GM18507 (cell line): ENCODE results near the gene KLK8.

Source experiments
- DNase-seq: peaks from one replicate; pipeline ENCODE4 v3.0.0; 2011; ENCODE audit warnings: low read depth; ENCODE audit not compliant: insufficient read length; ENCODE audit errors: extremely low spot score
- FAIRE-seq: peaks from 2 replicates; lab custom pipeline; 2011; peaks lifted over from hg19 to GRCh38; lab: Jason Lieb, UNC

The KLK8 gene

DNA sequence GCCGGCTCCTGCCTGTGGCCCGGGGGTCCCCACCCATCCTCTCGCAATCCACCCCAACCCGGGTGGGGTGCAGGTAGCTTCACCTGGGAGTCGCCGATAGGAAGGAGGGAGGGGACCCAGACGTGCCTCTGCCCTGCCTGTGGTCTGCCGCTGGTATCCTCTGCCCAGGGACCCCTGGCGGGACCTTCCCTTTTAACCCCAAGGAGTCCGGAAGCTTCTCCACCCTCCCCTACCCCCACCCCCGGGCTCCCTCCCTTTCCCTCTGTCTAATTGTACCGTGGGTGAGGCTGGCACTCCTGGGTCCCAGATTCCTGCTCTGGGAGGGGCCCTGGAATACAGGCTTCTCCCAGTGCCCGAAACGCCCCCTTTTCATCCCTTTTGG, 18.1 kb upstream of the KLK8 start, which contains the start of gene KLK10:
TSS of gene KLK10 (minus strand) at position 166 of the 382 bp plus-strand sequence. CDS start 579 bp downstream, outside the sequence.
- DNase-seq, result no peak
- no peak for FAIRE-seq

DNA sequence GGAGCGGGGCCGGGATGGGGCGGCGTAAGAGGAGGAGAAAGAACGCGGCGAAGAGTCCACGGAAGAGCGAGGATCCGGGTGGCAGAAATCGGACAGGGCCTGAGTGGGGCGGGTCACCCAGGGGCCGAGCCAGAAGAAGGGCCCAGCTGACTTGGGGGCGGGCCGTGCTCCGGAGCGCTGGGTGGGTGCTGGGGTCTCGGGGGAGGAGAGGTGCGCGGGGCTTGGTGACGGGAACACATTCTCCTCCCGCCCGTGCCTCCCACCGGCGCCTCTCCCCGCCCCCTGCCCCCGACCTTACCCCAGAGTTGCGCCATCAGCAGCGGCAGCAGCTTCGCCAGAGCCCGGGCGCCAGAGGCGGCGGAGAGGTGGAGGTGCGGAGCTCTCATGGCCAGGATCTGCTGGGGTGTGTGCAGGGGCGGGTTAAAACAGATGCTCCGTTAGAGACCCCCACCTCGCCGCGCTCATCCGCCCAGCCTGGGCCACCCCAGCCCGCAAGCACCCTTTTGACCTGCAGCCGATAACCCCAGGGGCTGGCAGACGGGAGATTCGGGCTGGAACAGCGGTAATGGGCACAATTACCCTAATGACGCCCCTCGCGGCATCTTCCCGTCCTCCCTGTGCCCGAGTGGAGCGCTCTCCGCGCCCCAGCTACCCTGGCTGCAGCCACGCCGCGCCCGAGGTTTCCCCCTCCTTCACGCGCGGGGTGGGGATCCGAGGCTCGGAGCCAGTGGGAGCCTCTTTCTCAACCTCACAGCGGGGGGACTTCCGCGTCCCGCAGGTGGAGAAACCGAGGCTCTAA, 17.5 kb upstream of the KLK8 start:
- no peak for DNase-seq
- FAIRE-seq, result no peak

DNA sequence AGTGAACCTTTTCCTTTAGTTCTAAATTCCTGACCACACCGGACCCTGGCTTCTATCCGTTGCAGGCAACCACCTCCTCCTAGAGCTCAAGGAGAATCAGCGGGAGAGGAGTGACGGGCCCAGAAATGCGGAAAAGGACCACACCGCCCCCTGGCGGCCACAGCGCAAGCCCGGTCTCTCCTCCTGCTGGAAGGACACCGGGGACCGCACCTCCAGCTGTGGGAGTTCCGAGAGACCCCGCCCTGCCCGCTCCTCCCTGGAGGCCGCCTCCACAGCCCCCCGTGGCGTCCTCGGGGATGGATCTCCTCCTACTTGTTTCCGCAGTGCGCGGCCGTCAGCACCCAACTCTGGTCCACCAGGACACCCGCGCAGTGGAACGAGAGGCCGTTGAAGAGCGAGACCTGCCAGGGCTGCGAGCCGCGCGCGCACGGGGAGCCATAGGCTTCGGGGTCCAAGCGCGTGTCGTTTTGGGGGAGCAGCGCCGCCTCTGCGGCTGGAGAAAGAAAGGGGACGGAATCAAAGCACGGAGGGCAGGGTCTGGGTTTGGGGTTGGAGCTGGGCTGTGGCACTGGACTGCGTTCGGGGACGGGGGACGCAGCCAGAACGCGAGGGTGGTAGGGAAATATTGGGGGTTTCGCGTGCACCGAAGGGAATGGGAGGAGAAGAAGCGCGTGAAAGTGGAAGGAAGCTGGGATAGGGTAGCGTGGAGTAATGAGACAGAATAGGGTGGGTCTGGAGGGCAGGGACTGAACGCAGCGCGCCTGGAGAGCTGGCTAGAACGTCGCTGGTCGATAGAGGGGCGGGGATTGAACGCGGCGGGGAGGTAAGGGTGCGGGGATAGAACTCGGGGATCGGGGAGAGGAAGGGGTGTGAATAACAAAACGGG, 15.6 kb upstream of the KLK8 start:
- DNase-seq (no peak), FAIRE-seq (no peak)

DNA sequence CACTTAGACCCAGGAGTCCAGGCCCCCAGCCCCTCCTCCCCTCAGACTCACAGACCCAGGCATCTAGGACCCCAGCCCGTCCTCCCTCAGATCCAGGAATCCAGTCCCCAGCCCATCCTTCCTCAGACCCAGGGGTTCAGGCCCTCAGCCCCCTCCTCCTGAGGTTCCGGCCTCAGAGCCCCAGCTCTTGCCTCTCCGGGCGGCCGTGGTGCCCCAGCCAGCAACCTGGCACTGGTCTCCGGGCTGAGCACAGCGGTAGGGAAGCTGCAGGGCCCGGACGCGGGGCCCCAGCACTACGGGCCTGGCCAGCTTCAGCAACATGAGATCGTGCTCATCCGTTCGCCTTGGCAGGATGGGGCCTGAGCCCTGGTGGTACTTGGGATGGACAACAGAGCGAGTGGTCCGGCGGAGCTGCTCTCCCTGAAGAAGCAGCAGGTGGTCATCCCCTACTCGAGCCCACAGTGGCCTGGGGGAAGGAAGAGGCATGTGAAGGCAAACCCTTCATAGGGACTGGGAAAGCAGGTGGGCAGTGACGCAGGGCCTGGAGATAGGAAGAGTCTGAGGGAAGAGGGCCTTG, 14.4 kb upstream of the KLK8 start:
- DNase-seq, result no peak
- FAIRE-seq, result no peak

DNA sequence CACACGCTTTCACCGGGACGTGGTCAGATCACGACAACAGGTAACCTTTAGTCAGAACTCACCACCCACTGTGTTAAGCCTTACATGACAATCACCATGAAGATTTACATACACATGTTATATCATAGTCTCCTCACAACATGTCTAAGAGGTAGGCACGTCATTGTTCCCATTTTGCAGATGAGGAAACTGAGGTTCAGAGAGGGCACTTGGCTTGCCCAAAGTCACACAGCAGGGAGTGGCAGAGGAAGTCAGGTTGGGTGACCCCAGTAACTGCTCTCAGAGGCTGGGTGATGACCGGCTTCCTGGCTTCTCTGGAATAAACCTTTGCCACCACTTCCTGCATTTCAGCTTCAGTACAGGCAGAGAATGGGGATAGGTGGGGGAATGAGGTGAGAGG, 12.8 kb upstream of the KLK8 start:
- no peak for DNase-seq
- FAIRE-seq, result no peak

DNA sequence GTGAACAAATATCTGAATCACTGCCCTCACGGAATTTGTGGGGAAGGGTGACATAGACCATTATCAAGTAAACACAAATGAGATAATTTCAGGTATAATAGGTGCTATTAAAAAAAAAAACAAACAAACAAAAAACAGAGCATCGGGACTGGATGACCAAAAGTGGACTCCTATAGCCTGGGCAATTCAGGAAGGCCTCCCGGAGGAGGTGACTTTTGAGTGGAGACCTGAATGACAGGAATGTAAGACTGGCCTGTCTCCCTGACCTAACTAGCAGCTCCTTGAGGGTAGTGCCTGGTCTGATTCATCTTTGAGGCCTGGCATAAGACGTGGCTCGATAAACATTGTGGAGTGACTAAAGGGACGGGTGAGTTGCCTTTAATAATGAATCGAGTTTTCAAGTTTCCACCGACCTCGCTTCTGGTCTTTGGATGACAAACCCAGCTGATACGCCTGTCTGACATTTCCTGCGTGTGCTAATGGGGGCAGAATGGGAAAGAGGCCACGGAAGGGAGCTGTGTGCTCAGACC, 11.3 kb upstream of the KLK8 start:
- FAIRE-seq (no peak), DNase-seq (no peak)

DNA sequence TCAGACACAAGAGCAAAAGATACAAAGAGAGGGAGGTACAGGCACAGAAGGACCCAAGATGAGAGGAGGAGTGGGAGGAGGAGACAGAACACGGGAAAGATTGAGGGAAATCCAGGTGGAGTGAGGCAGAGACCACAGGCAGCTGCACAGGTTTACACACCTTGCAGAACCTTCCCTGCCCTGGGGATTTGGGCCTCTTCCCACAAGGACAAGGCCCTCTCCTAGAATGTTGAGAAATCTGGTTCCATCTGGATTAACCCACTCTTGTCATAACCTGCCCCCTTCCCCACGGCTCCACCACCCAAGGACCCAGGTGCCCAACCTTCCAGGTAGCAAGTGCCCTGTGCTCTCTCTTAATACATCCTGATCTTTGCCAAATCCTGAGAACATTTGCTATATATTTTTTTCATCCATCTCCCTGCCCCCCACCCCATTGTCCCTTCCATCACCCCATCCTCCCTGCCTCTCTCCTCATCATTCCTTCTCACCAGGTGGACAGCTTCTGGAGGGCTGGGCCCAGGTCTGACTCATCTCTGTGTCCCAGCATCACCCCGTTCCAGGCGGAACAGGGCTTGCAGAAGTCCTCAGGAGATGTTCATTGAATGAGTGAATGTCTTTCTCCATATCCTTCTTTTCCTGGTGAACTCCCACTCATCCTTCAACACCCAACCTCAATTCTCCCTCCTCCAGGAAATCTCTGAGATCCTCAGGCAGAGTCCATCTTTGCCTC, 8.8 kb upstream of the KLK8 start:
- no peak for DNase-seq
- FAIRE-seq, result no peak

DNA sequence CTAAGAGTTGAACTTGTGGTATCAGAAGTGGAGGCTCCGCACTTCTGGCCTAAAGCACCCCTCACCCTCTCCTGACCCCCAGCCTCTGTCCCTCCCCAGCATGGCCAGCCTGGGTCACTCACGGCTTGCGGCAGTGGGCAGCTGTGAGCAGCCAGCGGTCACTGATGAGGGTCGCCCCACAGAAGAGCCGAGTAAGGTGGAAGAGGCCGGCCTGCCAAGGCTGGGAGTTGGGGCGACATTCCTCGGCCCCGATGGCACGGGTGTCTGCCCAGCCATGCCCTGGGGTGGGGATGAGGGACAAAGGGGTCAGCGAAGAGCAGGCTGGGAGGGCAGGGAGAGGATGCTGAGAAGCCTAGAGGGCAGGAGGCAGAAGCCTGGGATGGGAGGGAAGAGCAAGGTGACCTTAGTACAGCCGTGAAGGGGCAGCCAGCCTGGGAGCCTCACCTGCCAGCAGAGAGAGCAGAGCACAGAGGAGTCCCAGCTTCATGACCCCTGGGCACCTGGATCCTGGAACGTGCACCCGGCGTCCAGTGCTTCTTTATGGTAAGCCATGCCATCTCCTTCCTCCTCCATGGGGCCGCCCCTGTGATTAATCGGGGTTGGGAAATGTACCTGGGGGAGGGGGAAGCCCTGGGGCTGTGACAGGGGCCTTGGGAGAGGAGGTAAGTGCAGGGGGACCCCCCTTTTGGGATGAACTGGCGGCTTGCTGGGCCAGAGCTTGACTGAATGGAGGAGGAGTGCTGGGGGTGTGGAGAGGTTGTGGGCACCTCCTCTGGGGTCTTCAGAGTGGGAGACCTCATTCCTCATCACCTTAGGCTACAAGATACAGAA, 7.9 kb upstream of the KLK8 start:
- FAIRE-seq (no peak), DNase-seq (no peak)

DNA sequence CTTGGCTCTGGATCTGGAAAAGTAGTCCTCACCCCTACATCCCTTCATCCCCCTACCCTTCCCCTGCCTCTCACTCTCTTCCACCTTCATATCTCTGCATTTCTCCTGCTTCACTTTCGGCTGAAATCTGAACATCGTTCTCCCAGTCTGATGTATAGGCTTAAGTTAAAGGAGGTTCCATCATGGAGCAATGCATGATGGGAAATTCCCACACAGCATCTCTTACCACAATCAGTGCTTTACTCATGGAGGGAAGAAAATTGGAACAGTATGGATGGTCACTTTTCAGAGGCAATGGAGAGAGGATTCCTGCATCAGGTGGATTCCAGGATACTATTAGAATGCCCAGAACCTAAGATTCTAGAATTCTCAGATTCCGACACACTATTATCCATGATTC, 6.1 kb upstream of the KLK8 start:
- no peak for FAIRE-seq
- no peak for DNase-seq

DNA sequence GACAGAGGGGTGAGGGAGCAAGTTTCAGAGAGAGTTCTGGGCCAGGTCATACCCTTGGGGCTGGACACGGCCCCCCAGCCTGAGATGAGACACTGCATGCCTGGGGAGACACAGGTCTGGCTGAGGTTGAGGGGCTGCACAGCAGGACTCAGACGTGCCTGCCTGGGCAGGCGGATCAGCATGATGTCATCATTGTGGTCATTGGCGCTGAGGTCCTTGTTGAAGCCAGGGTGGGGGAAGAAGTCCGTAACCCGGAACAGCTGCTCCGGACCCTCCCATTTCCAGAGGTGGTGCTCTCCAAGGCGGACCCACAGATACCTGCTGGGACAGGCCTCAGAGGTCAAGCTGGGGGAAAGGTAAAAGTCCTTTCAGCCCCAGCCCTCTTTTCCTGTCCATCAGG, 5.0 kb upstream of the KLK8 start:
- FAIRE-seq (no peak), DNase-seq (no peak)

DNA sequence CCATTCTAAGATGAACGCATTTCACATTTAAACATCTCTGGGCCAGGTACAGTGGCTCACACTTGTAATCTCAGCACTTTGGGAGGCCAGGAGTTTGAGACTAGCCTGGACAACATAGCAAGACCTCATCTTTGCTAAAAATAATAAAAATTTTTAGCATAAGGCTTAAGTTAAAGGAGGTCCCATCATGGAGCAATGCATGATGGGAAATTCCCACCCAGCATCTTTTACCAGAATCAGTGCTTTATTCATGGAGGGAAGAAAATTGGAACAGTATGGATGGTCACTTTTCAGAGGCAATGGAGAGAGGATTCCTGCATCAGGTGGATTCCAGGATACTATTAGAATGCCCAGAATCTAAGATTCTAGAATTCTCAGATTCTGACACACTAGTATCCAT, 3.8 kb upstream of the KLK8 start:
- FAIRE-seq, result no peak
- DNase-seq, result no peak

DNA sequence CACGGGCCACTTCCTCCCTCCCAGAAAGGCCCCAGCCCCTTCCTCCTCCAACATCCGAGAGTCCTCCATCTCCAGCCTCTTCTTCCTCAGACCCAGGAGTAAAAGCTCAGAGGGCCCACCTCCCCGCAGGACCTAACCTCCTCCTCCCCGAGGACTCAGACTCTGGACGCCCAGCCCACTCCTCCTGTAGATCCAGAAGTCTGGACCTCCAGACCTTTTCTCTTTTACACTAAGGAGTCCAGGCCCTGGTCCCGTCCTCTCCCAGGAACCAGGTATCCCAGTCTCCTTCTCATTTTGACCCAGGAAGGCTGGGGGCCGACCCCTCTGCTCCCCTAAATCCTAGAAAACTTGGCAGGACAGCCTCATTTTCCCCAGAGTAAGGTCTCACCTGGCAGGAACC, 1.9 kb upstream of the KLK8 start:
- FAIRE-seq (no peak), DNase-seq (no peak)

DNA sequence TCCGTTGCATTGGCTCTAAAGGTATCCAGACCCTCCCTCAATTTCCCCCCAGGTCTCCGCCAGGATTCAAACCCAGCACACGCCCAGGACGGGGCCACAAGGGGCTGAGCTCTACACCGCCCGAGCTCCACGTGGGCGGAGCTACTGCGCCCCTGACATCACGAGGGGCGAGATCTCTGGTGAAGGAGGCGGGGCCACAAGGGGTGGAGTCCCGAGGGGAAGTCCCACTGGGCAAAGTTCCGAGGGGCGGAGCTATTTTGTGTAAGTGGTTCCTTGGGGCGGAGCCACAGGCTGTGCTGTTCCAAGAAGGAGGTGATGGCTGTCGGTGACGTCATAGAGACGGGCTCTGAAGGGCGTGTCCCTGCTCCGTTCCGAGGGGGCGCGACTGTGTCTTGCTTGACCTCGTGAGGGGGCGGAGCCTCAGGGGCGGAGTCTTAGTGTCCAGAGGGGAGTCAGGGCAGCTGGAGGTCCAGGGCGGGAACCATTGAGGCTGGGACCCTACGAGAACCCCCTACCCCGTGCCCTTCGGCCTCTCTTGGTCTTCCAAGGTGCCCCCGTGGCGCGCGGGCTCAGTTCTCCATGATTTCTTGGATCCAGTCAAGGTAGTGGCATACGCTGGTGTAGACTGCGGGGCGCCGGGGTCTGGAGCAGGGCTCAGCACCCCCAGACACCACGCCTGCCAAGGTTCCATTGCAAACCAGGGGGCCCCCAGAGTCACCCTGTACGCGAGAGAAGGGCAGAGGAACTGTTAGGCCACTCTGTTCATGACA, 1.3 kb upstream of the KLK8 start:
- DNase-seq, result no peak
- FAIRE-seq, result no peak

DNA sequence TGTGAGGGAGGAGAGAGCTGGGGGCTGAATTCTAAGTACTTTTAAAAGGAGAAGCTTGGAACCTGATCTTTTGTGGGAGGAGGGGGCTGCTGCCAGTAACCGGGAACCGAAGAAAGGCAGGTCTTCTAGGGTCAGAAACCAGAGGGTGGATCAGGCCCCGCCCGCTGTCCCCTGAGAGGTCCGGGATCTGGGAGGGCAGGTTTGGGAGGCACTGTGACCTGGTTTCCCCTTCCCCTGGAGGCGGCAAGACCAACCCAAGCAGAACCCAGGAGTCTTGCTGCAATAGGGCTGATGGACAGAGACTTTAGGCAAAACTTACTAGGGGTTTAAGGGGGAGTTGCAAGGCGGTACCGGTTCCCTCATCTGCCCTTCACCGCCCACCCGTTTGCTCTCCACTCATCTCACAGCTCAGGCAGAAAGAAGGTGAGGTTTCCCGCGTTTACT, 707 bp upstream of the KLK8 start:
- DNase-seq (no peak), FAIRE-seq (no peak)

DNA sequence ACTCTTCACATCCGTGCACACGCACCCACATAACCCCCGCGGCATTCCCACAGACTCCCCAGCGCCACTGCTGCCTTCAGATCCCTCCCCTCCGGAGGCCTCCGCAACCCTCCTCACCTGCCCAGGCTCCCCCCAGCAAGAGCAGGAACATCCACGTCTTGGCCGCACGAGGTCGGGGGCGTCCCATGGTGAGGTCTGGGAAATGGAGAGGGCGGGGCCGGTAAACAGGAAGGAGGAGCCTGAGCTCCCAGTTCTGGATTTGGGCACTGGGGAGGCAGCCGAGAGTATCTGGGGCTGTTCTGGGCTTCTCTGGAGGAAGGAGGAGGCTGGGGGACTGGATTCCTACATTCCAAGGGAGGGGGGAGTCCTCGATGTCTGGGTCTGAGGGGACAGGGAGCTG, 423 bp downstream of the KLK8 start:
- DNase-seq (no peak), FAIRE-seq (no peak)

DNA sequence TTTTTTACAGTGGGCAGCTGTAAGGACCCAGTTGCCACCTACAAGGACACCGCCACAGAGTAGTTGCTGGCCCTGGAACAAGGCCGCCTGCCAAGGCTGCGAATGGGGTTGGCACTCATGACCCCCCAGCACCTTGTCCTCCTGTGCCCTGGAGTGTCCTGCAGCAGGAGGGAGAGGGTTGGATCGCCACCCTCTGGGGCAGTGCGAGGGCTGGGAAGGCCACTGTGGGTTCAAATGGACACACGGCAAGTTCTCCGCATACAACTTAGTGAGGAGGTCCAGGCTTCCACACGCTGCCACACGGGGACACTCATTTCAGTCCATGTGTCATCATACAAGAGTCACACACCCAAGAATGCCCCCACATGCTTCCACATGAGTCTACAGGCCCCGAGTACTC, 978 bp downstream of the KLK8 start:
- DNase-seq (no peak), FAIRE-seq (no peak)

DNA sequence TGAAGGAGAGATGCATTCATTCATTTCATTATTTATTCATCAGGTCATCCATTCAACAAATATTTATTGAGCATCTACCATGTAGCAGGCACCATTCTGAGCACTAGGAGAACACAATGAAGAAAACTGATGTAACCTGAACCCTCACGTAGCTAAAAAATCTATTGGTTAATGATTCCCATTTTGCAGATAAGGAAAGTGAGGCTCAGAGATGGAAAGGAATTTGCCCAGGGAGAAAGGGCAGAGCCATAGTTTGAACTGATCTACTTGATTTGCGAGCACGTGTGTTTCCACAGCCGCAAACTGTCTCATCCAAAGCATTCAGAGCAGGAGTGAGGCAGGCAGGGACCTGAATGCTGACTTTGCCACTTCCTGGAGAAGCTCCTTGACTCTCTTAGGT, 2.7 kb downstream of the KLK8 start:
- no peak for DNase-seq
- no peak for FAIRE-seq

DNA sequence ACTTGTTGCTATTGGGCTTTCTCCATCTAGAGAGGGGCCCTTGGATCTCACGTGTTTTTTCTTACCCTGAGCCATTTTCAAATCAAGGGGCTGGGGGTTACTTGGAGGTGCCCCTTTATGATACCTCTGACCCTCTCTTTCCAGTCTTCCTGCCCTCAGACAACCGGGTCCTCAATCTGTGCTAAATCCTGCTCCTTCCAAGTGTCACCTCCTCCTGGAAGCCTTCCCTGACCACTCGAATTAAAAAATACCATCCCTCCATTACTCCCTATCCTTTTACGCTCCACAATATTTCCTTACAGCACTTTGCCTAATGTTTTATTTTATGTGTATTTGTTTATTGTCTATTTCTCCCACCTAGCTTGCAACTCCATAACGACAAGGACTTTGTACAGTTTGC, 3.3 kb downstream of the KLK8 start:
- DNase-seq (no peak), FAIRE-seq (no peak)
